Measurements from ENCODE around the gene CCDC51.

CCDC51 gene

DNA sequence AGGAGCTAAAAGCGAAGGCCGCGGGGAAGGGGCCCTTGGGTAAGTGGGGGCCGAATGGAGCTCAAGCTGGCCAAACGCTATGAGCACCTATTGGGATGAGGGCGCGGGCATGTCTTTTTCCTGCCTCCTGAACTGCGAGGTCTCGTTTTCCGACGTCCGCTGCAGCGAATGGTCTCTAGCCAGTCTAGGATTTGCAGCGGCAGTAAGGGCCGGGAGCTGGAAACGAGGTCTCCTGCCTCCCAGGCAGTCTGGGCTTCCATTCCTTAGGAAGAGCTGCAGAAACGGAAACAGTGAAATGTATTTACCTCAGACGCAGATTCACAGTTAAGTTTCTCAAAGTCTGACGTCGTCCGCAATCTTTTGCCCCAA is 655 bp upstream of the CCDC51 start:
- H3F3A ChIP-seq (ENCODE audit: insufficient read depth), result peaks cover 46% of the 10 kb centered on the region
- H3K9me3 ChIP-seq (ENCODE audit: insufficient read depth, low read length), result no peaks in the 10 kb centered on the region
- H2AFZ ChIP-seq (ENCODE audit: low read depth, low read length, severe bottlenecking), result no peak overlapping the region
- peaks cover 31% of the 10 kb centered on the region for H3K79me2 ChIP-seq (ENCODE audit: insufficient read depth, low read length)
- TF ChIP-seq, protein P1, sequence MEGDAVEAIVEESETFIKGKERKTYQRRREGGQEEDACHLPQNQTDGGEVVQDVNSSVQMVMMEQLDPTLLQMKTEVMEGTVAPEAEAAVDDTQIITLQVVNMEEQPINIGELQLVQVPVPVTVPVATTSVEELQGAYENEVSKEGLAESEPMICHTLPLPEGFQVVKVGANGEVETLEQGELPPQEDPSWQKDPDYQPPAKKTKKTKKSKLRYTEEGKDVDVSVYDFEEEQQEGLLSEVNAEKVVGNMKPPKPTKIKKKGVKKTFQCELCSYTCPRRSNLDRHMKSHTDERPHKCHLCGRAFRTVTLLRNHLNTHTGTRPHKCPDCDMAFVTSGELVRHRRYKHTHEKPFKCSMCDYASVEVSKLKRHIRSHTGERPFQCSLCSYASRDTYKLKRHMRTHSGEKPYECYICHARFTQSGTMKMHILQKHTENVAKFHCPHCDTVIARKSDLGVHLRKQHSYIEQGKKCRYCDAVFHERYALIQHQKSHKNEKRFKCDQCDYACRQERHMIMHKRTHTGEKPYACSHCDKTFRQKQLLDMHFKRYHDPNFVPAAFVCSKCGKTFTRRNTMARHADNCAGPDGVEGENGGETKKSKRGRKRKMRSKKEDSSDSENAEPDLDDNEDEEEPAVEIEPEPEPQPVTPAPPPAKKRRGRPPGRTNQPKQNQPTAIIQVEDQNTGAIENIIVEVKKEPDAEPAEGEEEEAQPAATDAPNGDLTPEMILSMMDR (IDR thresholded peaks at IDR 0.05; ENCODE audit: insufficient read depth, low read length, poor library complexity, severe bottlenecking), result no peak
- TF ChIP-seq EZH2phosphoT487 (conservative IDR thresholded peaks at IDR 0.05; ENCODE audit: low read length), result no peak
- peak overlapping the region; percentile 91 for H3K9ac ChIP-seq (ENCODE audit: low read length)
- peak overlapping the region; percentile 71 for H3K27ac ChIP-seq (ENCODE audit: low read depth, low read length)
- H3K27me3 ChIP-seq (ENCODE audit: low read length), result no peaks in the 10 kb centered on the region
- H3K4me3 ChIP-seq (ENCODE audit: insufficient read depth, low read length, poor library complexity, severe bottlenecking), result peak overlapping the region; percentile 100
- H3K9me2 ChIP-seq (replicated peaks; ENCODE audit: insufficient read depth, low read length), result no peaks in the 10 kb centered on the region
- 0 out of 2 replicates have a peak, but pooled peaks cover 5% of the 10 kb centered on the region for H3K36me3 ChIP-seq (ENCODE audit: low read length)
- peak overlapping the region; percentile 70 for H3K4me2 ChIP-seq (ENCODE audit: low read depth, low read length, poor library complexity, severe bottlenecking)
- no peaks in the 10 kb centered on the region for H4K20me1 ChIP-seq (ENCODE audit: low read depth, low read length)

DNA sequence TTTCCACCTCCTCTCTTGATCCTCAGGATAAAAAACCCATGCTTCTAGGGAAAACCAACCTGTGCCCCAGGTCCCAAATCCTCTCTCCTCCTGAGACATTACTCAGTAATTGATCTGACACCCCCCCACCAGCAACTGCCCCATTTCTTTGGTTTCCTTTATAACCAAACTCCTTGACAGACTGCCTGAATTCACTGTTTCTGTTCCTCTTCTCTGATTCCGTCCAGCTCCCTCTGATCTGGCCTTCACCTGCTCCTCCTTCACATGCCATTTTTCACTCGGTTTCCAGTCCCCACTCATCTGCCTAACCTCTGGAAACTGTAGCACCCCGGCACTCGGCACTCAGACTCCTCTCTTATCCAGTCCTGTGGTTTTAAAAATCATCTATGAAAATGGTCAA is 2.1 kb downstream of the CCDC51 start:
- no peak overlapping the region for H3K9ac ChIP-seq (ENCODE audit: low read length)
- 0 out of 2 replicates have a peak, but pooled peaks cover 5% of the 10 kb centered on the region for H3K36me3 ChIP-seq (ENCODE audit: low read length)
- TF ChIP-seq, protein P1 (IDR thresholded peaks at IDR 0.05; ENCODE audit: insufficient read depth, low read length, poor library complexity, severe bottlenecking), result no peak
- TF ChIP-seq EZH2phosphoT487 (conservative IDR thresholded peaks at IDR 0.05; ENCODE audit: low read length), result no peak
- no peak overlapping the region for H3K27ac ChIP-seq (ENCODE audit: low read depth, low read length)
- no peak overlapping the region for H2AFZ ChIP-seq (ENCODE audit: low read depth, low read length, severe bottlenecking)
- H3K9me2 ChIP-seq (replicated peaks; ENCODE audit: insufficient read depth, low read length), result no peaks in the 10 kb centered on the region
- no peaks in the 10 kb centered on the region for H4K20me1 ChIP-seq (ENCODE audit: low read depth, low read length)
- no peak overlapping the region for H3K4me2 ChIP-seq (ENCODE audit: low read depth, low read length, poor library complexity, severe bottlenecking)
- H3F3A ChIP-seq (ENCODE audit: insufficient read depth), result peaks cover 25% of the 10 kb centered on the region
- H3K9me3 ChIP-seq (ENCODE audit: insufficient read depth, low read length), result no peaks in the 10 kb centered on the region
- H3K27me3 ChIP-seq (ENCODE audit: low read length), result no peaks in the 10 kb centered on the region
- peaks cover 29% of the 10 kb centered on the region for H3K79me2 ChIP-seq (ENCODE audit: insufficient read depth, low read length)
- no peak overlapping the region for H3K4me3 ChIP-seq (ENCODE audit: insufficient read depth, low read length, poor library complexity, severe bottlenecking)

DNA sequence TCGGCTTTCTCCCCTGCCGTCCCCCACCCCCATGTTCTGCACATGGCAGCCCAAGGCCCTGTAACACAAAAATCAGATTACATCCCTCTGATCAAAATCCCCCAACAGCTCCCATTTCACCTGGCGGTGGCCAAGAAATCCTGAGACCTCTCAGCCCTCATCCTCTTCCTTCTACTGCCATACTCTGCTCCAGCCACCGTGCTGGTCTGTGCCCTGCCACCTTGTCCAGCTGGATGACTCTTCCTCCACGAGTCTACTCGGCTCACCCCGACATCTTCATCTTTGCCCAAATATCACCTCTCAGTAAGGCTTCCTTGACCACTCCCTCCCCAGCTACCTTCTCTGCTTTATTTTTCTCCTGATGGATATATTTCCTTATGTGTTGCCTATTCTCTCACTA is 3.1 kb downstream of the CCDC51 start:
- H3K9ac ChIP-seq (ENCODE audit: low read length), result no peak overlapping the region
- TF ChIP-seq, protein P1 (IDR thresholded peaks at IDR 0.05; ENCODE audit: insufficient read depth, low read length, poor library complexity, severe bottlenecking), result no peak
- no peak for TF ChIP-seq EZH2phosphoT487 (conservative IDR thresholded peaks at IDR 0.05; ENCODE audit: low read length)
- H4K20me1 ChIP-seq (ENCODE audit: low read depth, low read length), result no peaks in the 10 kb centered on the region

More for the DNA sequence above, 3.1 kb downstream of the CCDC51 start:
- Histone ChIP-seq H2AFZ (ENCODE audit: low read depth, low read length, severe bottlenecking) (no peak overlapping the region), H3K4me2 (ENCODE audit: low read depth, low read length, poor library complexity, severe bottlenecking) (no peak overlapping the region), H3K79me2 (ENCODE audit: insufficient read depth, low read length) (peaks cover 23% of the 10 kb centered on the region), H3K9me2 (replicated peaks; ENCODE audit: insufficient read depth, low read length) (no peaks in the 10 kb centered on the region), H3F3A (ENCODE audit: insufficient read depth) (peaks cover 20% of the 10 kb centered on the region), H3K36me3 (ENCODE audit: low read length) (0 out of 2 replicates have a peak, but pooled peaks cover 5% of the 10 kb centered on the region), H3K9me3 (ENCODE audit: insufficient read depth, low read length) (no peaks in the 10 kb centered on the region), H3K27me3 (ENCODE audit: low read length) (no peaks in the 10 kb centered on the region), H3K27ac (ENCODE audit: low read depth, low read length) (peak overlapping the region; percentile 6; the same call in 1 of the 2 replicates), H3K4me3 (ENCODE audit: insufficient read depth, low read length, poor library complexity, severe bottlenecking) (no peak overlapping the region)

All from SU-DHL-6 (cell line).